Measurements from ENCODE around the gene RHOU.

DNA sequence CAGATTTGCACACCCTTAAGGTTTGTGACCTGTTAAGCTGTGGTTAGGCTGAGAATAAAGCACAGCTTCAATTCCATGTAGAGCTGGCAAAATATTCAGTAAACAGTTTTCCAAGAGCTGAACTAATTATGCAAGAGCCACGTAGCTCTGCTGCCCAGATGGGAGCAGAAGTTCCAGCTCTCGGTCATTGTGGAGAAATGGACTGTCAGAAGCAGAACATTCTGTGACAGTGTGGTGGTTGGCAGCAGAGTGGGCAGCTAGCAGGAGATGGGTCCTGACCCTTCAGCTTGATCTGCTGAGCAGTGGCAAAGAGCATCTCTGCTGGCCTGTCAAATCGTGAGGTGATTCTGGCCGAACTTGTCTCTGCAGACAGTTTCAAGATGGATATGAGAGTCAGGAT is 23.2 kb downstream of the RHOU start:
- TF ChIP-seq POLR2A (IDR thresholded peaks at IDR 0.05; ENCODE audit: low read length), result no peak
- TF ChIP-seq GATA1 (IDR thresholded peaks at IDR 0.05; ENCODE audit: low read depth, low read length), result no peak
